ENCODE data around the gene HOMER2. TPM values are rescaled to one million over a fixed set of nuclear protein-coding genes. Genes with fewer than 3 reads are reported as not detected.

HOMER2 gene
- total RNA-seq, 1 donor: 11.6 TPM

- Histone ChIP-seq H3K27me3 (ENCODE audit: insufficient read depth, low read length) (no peaks in the 10 kb centered on the region), H3K36me3 (ENCODE audit: insufficient read depth, low read length) (peaks cover 20% of the 10 kb centered on the region), H3K79me2 (ENCODE audit: insufficient read depth, low read length) (peaks cover 42% of the 10 kb centered on the region), H4K20me1 (ENCODE audit: insufficient read depth, low read length) (peaks cover 3% of the 10 kb centered on the region), H3K4me3 (ENCODE audit: insufficient read depth, low read length) (peak within 1 kb of the TSS; percentile 90), H2AFZ (ENCODE audit: low read length) (peak within 1 kb of the TSS; percentile 91), H3K4me2 (ENCODE audit: insufficient read depth, low read length) (peak within 1 kb of the TSS; percentile 83), H3K27ac (ENCODE audit: low read depth, low read length) (peak within 1 kb of the TSS; percentile 91), H3K4me1 (ENCODE audit: insufficient read depth, low read length) (peaks cover 10% of the 10 kb centered on the region), H3K9me3 (ENCODE audit: low read depth, low read length) (no peaks in the 10 kb centered on the region)
- no peak for TF ChIP-seq CTCF (IDR thresholded peaks at IDR 0.05; ENCODE audit: extremely low read depth, low read depth, low read length)
- DNase-seq (ENCODE audit: insufficient read length, low spot score, missing footprints): peak; percentile 98
Observed at GRCh38 chr15:82809308-82810060, 143.0 kb downstream of the HOMER2 start, which contains the start of gene WHAMM. Gene WHAMM (plus strand): TSS chr15:82809628. CDS start chr15:82809727, 99 bp downstream.

- Histone ChIP-seq H3K4me3 (ENCODE audit: insufficient read depth, low read length) (no peak overlapping the region), H3K36me3 (ENCODE audit: insufficient read depth, low read length) (peaks cover 11% of the 10 kb centered on the region), H3K9me3 (ENCODE audit: low read depth, low read length) (no peaks in the 10 kb centered on the region), H3K4me1 (ENCODE audit: insufficient read depth, low read length) (peaks cover 10% of the 10 kb centered on the region), H3K4me2 (ENCODE audit: insufficient read depth, low read length) (peak overlapping the region; percentile 53), H4K20me1 (ENCODE audit: insufficient read depth, low read length) (peaks cover 3% of the 10 kb centered on the region), H2AFZ (ENCODE audit: low read length) (no peak overlapping the region), H3K27ac (ENCODE audit: low read depth, low read length) (no peak overlapping the region), H3K27me3 (ENCODE audit: insufficient read depth, low read length) (no peaks in the 10 kb centered on the region), H3K79me2 (ENCODE audit: insufficient read depth, low read length) (peaks cover 34% of the 10 kb centered on the region)
- peak; percentile 19 for DNase-seq (ENCODE audit: insufficient read length, low spot score, missing footprints)
- TF ChIP-seq CTCF (IDR thresholded peaks at IDR 0.05; ENCODE audit: extremely low read depth, low read depth, low read length): no peak
Observed at GRCh38 chr15:82808634-82809041, 143.9 kb downstream of the HOMER2 start.

- H3K27ac ChIP-seq (ENCODE audit: low read depth, low read length): no peak overlapping the region
- no peak overlapping the region for H2AFZ ChIP-seq (ENCODE audit: low read length)
- peaks cover 3% of the 10 kb centered on the region for H4K20me1 ChIP-seq (ENCODE audit: insufficient read depth, low read length)
- no peak overlapping the region for H3K4me3 ChIP-seq (ENCODE audit: insufficient read depth, low read length)
- peaks cover 6% of the 10 kb centered on the region for H3K36me3 ChIP-seq (ENCODE audit: insufficient read depth, low read length)
- peaks cover 10% of the 10 kb centered on the region for H3K4me1 ChIP-seq (ENCODE audit: insufficient read depth, low read length)
- no peak for DNase-seq (ENCODE audit: insufficient read length, low spot score, missing footprints)
- H3K79me2 ChIP-seq (ENCODE audit: insufficient read depth, low read length): peaks cover 30% of the 10 kb centered on the region
- no peaks in the 10 kb centered on the region for H3K27me3 ChIP-seq (ENCODE audit: insufficient read depth, low read length)
- H3K9me3 ChIP-seq (ENCODE audit: low read depth, low read length): no peaks in the 10 kb centered on the region
- H3K4me2 ChIP-seq (ENCODE audit: insufficient read depth, low read length): no peak overlapping the region
- no peak for TF ChIP-seq CTCF (IDR thresholded peaks at IDR 0.05; ENCODE audit: extremely low read depth, low read depth, low read length)
Observed at GRCh38 chr15:82807920-82808633, 144.4 kb downstream of the HOMER2 start.

GRCh38 chr15:82805994-82806406 lies 146.5 kb downstream of the HOMER2 start, which contains the start of gene FSD2:
Gene FSD2 (minus strand): TSS chr15:82806069. CDS start chr15:82787390, 18,679 bp downstream.
- H3K9me3 ChIP-seq (ENCODE audit: low read depth, low read length): no peaks in the 10 kb centered on the region
- H2AFZ ChIP-seq (ENCODE audit: low read length): no peak within 1 kb of the TSS
- H3K4me1 ChIP-seq (ENCODE audit: insufficient read depth, low read length): peaks cover 3% of the 10 kb centered on the region
- no peaks in the 10 kb centered on the region for H3K36me3 ChIP-seq (ENCODE audit: insufficient read depth, low read length)
- DNase-seq (ENCODE audit: insufficient read length, low spot score, missing footprints): no peak
- H3K79me2 ChIP-seq (ENCODE audit: insufficient read depth, low read length): peaks cover 9% of the 10 kb centered on the region
- no peak within 1 kb of the TSS for H3K27ac ChIP-seq (ENCODE audit: low read depth, low read length)
- H3K4me3 ChIP-seq (ENCODE audit: insufficient read depth, low read length): no peak within 1 kb of the TSS
- H3K27me3 ChIP-seq (ENCODE audit: insufficient read depth, low read length): no peaks in the 10 kb centered on the region
- no peak within 1 kb of the TSS for H3K4me2 ChIP-seq (ENCODE audit: insufficient read depth, low read length)
- no peaks in the 10 kb centered on the region for H4K20me1 ChIP-seq (ENCODE audit: insufficient read depth, low read length)
- TF ChIP-seq CTCF (IDR thresholded peaks at IDR 0.05; ENCODE audit: extremely low read depth, low read depth, low read length): no peak

Data from osteoblast (primary cell).